Measurements from ENCODE around the gene LPCAT3.
"Not testable (repeated sequence)": the region's sequence is repeated elsewhere in the genome, so short reads cannot be mapped to it uniquely, and the experiment has no call there.

The LPCAT3 gene

GRCh38 chr12:7018350-7019042, at the start of gene LPCAT3:
LPCAT3 (minus strand) TSS chr12:7018476; CDS start chr12:7018424, 52 bp downstream.
- DNase-seq (ENCODE audit: low read depth in 2 of 2, low spot score in 1 of 2), result peak; percentile 91 to 95

- no peak for DNase-seq (ENCODE audit: low read depth in 2 of 2, low spot score in 1 of 2)
These were observed 48.8 kb upstream of the LPCAT3 start for GRCh38 chr12:7067096-7067495.

- DNase-seq (ENCODE audit: low read depth in 2 of 2, low spot score in 1 of 2), result no peak
These were observed 48.3 kb upstream of the LPCAT3 start for GRCh38 chr12:7066596-7066995.

- no peak for DNase-seq (ENCODE audit: low read depth in 2 of 2, low spot score in 1 of 2)
These were observed 46.9 kb upstream of the LPCAT3 start for GRCh38 chr12:7065073-7065623.

GRCh38 chr12:7064516-7064915, 46.2 kb upstream of the LPCAT3 start:
- no peak for DNase-seq (ENCODE audit: low read depth in 2 of 2, low spot score in 1 of 2)

- no peak for DNase-seq (ENCODE audit: low read depth in 2 of 2, low spot score in 1 of 2)
These were observed 43.3 kb upstream of the LPCAT3 start for GRCh38 chr12:7061596-7061995.

- DNase-seq (ENCODE audit: low read depth in 2 of 2, low spot score in 1 of 2), result no peak
These were observed 42.9 kb upstream of the LPCAT3 start for GRCh38 chr12:7061138-7061537.

- DNase-seq (ENCODE audit: low read depth in 2 of 2, low spot score in 1 of 2), result no peak
These were observed 42.2 kb upstream of the LPCAT3 start, which contains the start of gene C1S for GRCh38 chr12:7060353-7060954. C1S (plus strand) TSS chr12:7060718; CDS start chr12:7061913, 1,195 bp downstream.

GRCh38 chr12:7059780-7060179, 41.5 kb upstream of the LPCAT3 start:
- DNase-seq (ENCODE audit: low read depth in 2 of 2, low spot score in 1 of 2), result no peak

- no peak for DNase-seq (ENCODE audit: low read depth in 2 of 2, low spot score in 1 of 2)
These were observed 40.6 kb upstream of the LPCAT3 start for GRCh38 chr12:7058850-7059395.

- no peak for DNase-seq (ENCODE audit: low read depth in 2 of 2, low spot score in 1 of 2)
These were observed 40.0 kb upstream of the LPCAT3 start for GRCh38 chr12:7058163-7058845.

GRCh38 chr12:7055736-7056135, 37.5 kb upstream of the LPCAT3 start:
- DNase-seq (ENCODE audit: low read depth in 2 of 2, low spot score in 1 of 2), result not testable (repeated sequence)

GRCh38 chr12:7054925-7055324, 36.6 kb upstream of the LPCAT3 start:
- DNase-seq (ENCODE audit: low read depth in 2 of 2, low spot score in 1 of 2), result no peak

- not testable (repeated sequence) for DNase-seq (ENCODE audit: low read depth in 2 of 2, low spot score in 1 of 2)
These were observed 31.7 kb upstream of the LPCAT3 start for GRCh38 chr12:7049973-7050372.

- not testable (repeated sequence) for DNase-seq (ENCODE audit: low read depth in 2 of 2, low spot score in 1 of 2)
These were observed 31.2 kb upstream of the LPCAT3 start for GRCh38 chr12:7049445-7049951.

GRCh38 chr12:7047306-7047705, 29.0 kb upstream of the LPCAT3 start:
- DNase-seq (ENCODE audit: low read depth in 2 of 2, low spot score in 1 of 2), result no peak

GRCh38 chr12:7046383-7047105, 28.3 kb upstream of the LPCAT3 start:
- no peak for DNase-seq (ENCODE audit: low read depth in 2 of 2, low spot score in 1 of 2)

GRCh38 chr12:7045913-7046312, 27.6 kb upstream of the LPCAT3 start:
- DNase-seq (ENCODE audit: low read depth in 2 of 2, low spot score in 1 of 2), result no peak

- DNase-seq (ENCODE audit: low read depth in 2 of 2, low spot score in 1 of 2), result no peak
These were observed 24.6 kb upstream of the LPCAT3 start for GRCh38 chr12:7042842-7043241.

GRCh38 chr12:7039403-7039802, 21.1 kb upstream of the LPCAT3 start:
- DNase-seq (ENCODE audit: low read depth in 2 of 2, low spot score in 1 of 2), result no peak

GRCh38 chr12:7038591-7038990, 20.3 kb upstream of the LPCAT3 start:
- DNase-seq (ENCODE audit: low read depth in 2 of 2, low spot score in 1 of 2), result no peak
